Measurements from ENCODE around the gene PLCB2. TPM values are rescaled to one million over a fixed set of nuclear protein-coding genes. Genes with fewer than 3 reads are reported as not detected.

The PLCB2 gene
- polyA plus RNA-seq, 1 donor (not counting 4 experiments of a cell fraction or from before 2014, with no cell fraction given): 0.73 TPM

- Histone ChIP-seq H3K36me3 (ENCODE audit: control insufficient read depth in 2 of 2, extremely low read depth in 1 of 2, insufficient read depth in 2 of 2, low read length in 2 of 2) (peaks cover 24 to 25% of the 10 kb centered on the region in 2 experiments), H3K4me1 (ENCODE audit: control insufficient read depth, extremely low read depth, insufficient read depth, low read length) (peaks cover 29% of the 10 kb centered on the region), H3K9ac (ENCODE audit: control insufficient read depth, extremely low read depth, insufficient read depth, low read length) (no peak overlapping the region), H3K27me3 (ENCODE audit: control insufficient read depth, extremely low read depth, insufficient read depth, low read length) (no peaks in the 10 kb centered on the region), H3K79me2 (ENCODE audit: control insufficient read depth, insufficient read depth, low read length) (peaks cover 9% of the 10 kb centered on the region), H3K9me1 (ENCODE audit: control insufficient read depth, extremely low read depth, insufficient read depth, low read length) (no peaks in the 10 kb centered on the region), H3K27ac (ENCODE audit: control insufficient read depth, insufficient read depth, low read length) (no peak overlapping the region), H3K4me2 (ENCODE audit: control insufficient read depth, extremely low read depth, insufficient read depth, low read depth, low read length) (no peak overlapping the region), H4K20me1 (ENCODE audit: control insufficient read depth, extremely low read depth, insufficient read depth, low read length) (no peaks in the 10 kb centered on the region), H2AFZ (ENCODE audit: control insufficient read depth, low read length) (no peak overlapping the region), H3K9me3 (ENCODE audit: control insufficient read depth, low read depth, low read length) (no peaks in the 10 kb centered on the region), H3K4me3 (ENCODE audit: control insufficient read depth in 2 of 3, extremely low read depth in 1 of 3, insufficient read depth in 2 of 3, low read depth in 1 of 3, low read length in 3 of 3) (no peak overlapping the region)
- TF ChIP-seq CTCF (optimal IDR thresholded peaks at IDR 0.05 in 1 of 3, IDR thresholded peaks at IDR 0.05 in 1 of 3, conservative IDR thresholded peaks at IDR 0.05 in 1 of 3; ENCODE audit: extremely low read depth in 1 of 3, insufficient read depth in 2 of 3, low read length in 3 of 3) (no peak), EZH2 (IDR thresholded peaks at IDR 0.05; ENCODE audit: low read length) (no peak)
- DNase-seq (ENCODE audit: low read depth, low spot score): no peak
- dilution Hi-C loops (cut with MboI; ENCODE audit: extremely low pct_ligation_motif_present, low sequenced_read_pairs): no loop called here
- no peak for FAIRE-seq
Observed at GRCh38 chr15:40256638-40257235, 51.0 kb downstream of the PLCB2 start.

DNA sequence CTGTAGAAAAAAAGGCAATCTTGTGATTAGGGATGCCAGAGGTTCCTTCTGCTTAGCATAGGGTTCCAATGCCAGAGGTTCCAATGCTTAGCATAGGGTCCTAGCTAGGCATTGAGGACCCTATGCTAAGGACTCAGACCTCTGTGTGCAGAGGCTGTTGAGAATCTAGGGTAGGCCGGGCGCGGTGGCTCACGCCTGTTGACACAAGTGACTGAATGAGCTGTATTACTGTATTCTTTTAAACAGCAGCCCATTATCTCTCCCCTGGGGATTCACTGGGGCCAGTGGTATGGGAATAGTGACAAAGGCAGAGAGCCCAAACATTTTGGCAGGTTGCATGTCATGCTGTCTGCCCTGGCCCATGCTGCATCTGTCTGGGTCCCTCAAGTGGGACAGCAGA lies 52.7 kb downstream of the PLCB2 start:
- Histone ChIP-seq H3K9me1 (ENCODE audit: control insufficient read depth, extremely low read depth, insufficient read depth, low read length) (no peaks in the 10 kb centered on the region), H3K27ac (ENCODE audit: control insufficient read depth, insufficient read depth, low read length) (no peak overlapping the region), H4K20me1 (ENCODE audit: control insufficient read depth, extremely low read depth, insufficient read depth, low read length) (no peaks in the 10 kb centered on the region), H3K9ac (ENCODE audit: control insufficient read depth, extremely low read depth, insufficient read depth, low read length) (no peak overlapping the region), H3K79me2 (ENCODE audit: control insufficient read depth, insufficient read depth, low read length) (peaks cover 9% of the 10 kb centered on the region), H3K4me2 (ENCODE audit: control insufficient read depth, extremely low read depth, insufficient read depth, low read depth, low read length) (no peak overlapping the region), H3K9me3 (ENCODE audit: control insufficient read depth, low read depth, low read length) (no peaks in the 10 kb centered on the region), H2AFZ (ENCODE audit: control insufficient read depth, low read length) (no peak overlapping the region), H3K27me3 (ENCODE audit: control insufficient read depth, extremely low read depth, insufficient read depth, low read length) (no peaks in the 10 kb centered on the region), H3K4me1 (ENCODE audit: control insufficient read depth, extremely low read depth, insufficient read depth, low read length) (peaks cover 35% of the 10 kb centered on the region), H3K4me3 (ENCODE audit: control insufficient read depth in 2 of 3, extremely low read depth in 1 of 3, insufficient read depth in 2 of 3, low read depth in 1 of 3, low read length in 3 of 3) (no peak overlapping the region), H3K36me3 (ENCODE audit: control insufficient read depth in 2 of 2, extremely low read depth in 1 of 2, insufficient read depth in 2 of 2, low read length in 2 of 2) (peaks cover 24% of the 10 kb centered on the region in 2 experiments)
- dilution Hi-C loops (cut with MboI; ENCODE audit: extremely low pct_ligation_motif_present, low sequenced_read_pairs): no loop called here
- no peak for FAIRE-seq
- no peak for DNase-seq (ENCODE audit: low read depth, low spot score)
- TF ChIP-seq CTCF (optimal IDR thresholded peaks at IDR 0.05 in 1 of 3, IDR thresholded peaks at IDR 0.05 in 1 of 3, conservative IDR thresholded peaks at IDR 0.05 in 1 of 3; ENCODE audit: extremely low read depth in 1 of 3, insufficient read depth in 2 of 3, low read length in 3 of 3) (no peak), EZH2 (IDR thresholded peaks at IDR 0.05; ENCODE audit: low read length) (no peak)

All from keratinocyte (primary cell).